A673 (cell line): Measurements from ENCODE around the gene HRH2. TPM values are rescaled to one million over a fixed set of nuclear protein-coding genes. Genes with fewer than 3 reads are reported as not detected.

Experiments used
- BruUV-seq: library from RNA; stranded (reverse); fragments of 400-500 nt; replicated peaks from 2 replicates; lab custom pipeline; 2021; lab: Mats Ljungman, UMichigan
- CTCF ChIA-PET: fragments of 300-600 bp; sonication (Branson Sonifier 250); formaldehyde crosslinking; loops from one replicate; lab custom pipeline; 2022; ENCODE audit warnings: antibody characterized with exemption; lab: Charles Lee
- POLR2A ChIA-PET: fragments of 300-600 bp; sonication (Branson Sonifier 250); formaldehyde crosslinking; loops from one replicate; lab custom pipeline; 2022; ENCODE audit warnings: antibody characterized with exemption; ENCODE audit not compliant: low non-redundant PET; lab: Charles Lee
- DNase-seq: peaks from one replicate; pipeline ENCODE4 v3.0.0-alpha.2; 2015; ENCODE audit warnings: low spot score
- H3K27ac ChIP-seq: fragments of 200-600 bp; sonication (generic); 2 replicates; pipeline ENCODE4 v1.5.1; 2016; ENCODE audit warnings: mixed run types, low read depth, mild to moderate bottlenecking, mixed read lengths, antibody characterized with exemption, low read length; ENCODE audit not compliant: poor library complexity, severe bottlenecking
- H3K27me3 ChIP-seq: fragments of 200-600 bp; sonication (generic); replicated peaks from 2 replicates; pipeline ENCODE4 v1.6.1; 2017; ENCODE audit warnings: mixed run types, low read depth, mild to moderate bottlenecking, mixed read lengths, antibody characterized with exemption, low read length; ENCODE audit not compliant: insufficient read depth, poor library complexity
- H3K36me3 ChIP-seq: fragments of 200-600 bp; sonication (generic); 2 replicates; pipeline ENCODE4 v1.6.1; 2016; ENCODE audit warnings: mixed run types, mild to moderate bottlenecking, mixed read lengths, antibody characterized with exemption, low read length; ENCODE audit not compliant: insufficient read depth, poor library complexity, severe bottlenecking
- H3K4me1 ChIP-seq: fragments of 200-600 bp; sonication (generic); 2 replicates; pipeline ENCODE4 v1.6.1; 2017; ENCODE audit warnings: mixed run types, mild to moderate bottlenecking, mixed read lengths, antibody characterized with exemption, low read length; ENCODE audit not compliant: insufficient read depth, poor library complexity, severe bottlenecking
- H3K4me3 ChIP-seq: fragments of 200-600 bp; sonication (generic); 2 replicates; pipeline ENCODE4 v1.5.1; 2016; ENCODE audit warnings: low read depth, mixed run types, mild to moderate bottlenecking, mixed read lengths, low read length; ENCODE audit not compliant: poor library complexity, severe bottlenecking
- H3K9me3 ChIP-seq: fragments of 200-600 bp; sonication (generic); 2 replicates; pipeline ENCODE4 v1.6.1; 2016; ENCODE audit warnings: mixed run types, low read depth, mild to moderate bottlenecking, mixed read lengths, antibody characterized with exemption, low read length; ENCODE audit not compliant: poor library complexity, severe bottlenecking
- EZH2 ChIP-seq: fragments of 200-600 bp; sonication (generic); IDR thresholded peaks from 2 replicates; pipeline ENCODE4 v1.6.1; 2017; ENCODE audit warnings: borderline replicate concordance, low read depth, mild to moderate bottlenecking, mixed read lengths, antibody characterized with exemption, low read length; ENCODE audit not compliant: poor library complexity, severe bottlenecking
- intact Hi-C: fragments of 100-400 bp; cut with micrococcal nuclease; formaldehyde crosslinking; loops from one replicate; pipeline ENCODE4 v1.10.0; 2022; ENCODE audit not compliant: unreplicated experiment
- total RNA-seq: library from RNA; stranded (reverse); gene quantifications from 2 replicates; pipeline ENCODE4 v1.2.3, GENCODE V29; 2021
- TF ChIP-seq, protein P1 (sequence below): fragments of 300-800, 200-600 bp; sonication (generic); conservative IDR thresholded peaks from 2 replicates; pipeline ENCODE4 v1.5.1; 2017; ENCODE audit warnings: low read depth, mild to moderate bottlenecking, antibody characterized with exemption, low read length, moderate library complexity, mixed read lengths

Gene HRH2
- total RNA-seq, 1 experiment from 2014 or later = not detected

GRCh38 chr5:175690586-175690985 lies 32.7 kb downstream of the HRH2 start:
- Histone ChIP-seq H3K4me3 (no peak overlapping the region), H3K27ac (no peak overlapping the region), H3K4me1 (no peaks in the 10 kb centered on the region), H3K9me3 (no peaks in the 10 kb centered on the region), H3K27me3 (peaks cover 12% of the 10 kb centered on the region), H3K36me3 (no peaks in the 10 kb centered on the region)
- ChIA-PET CTCF (no interaction called here), POLR2A (no interaction called here)
- no TSS peak for BruUV-seq
- DNase-seq = no peak
- intact Hi-C loops = no loop called here
- TF ChIP-seq, protein P1, sequence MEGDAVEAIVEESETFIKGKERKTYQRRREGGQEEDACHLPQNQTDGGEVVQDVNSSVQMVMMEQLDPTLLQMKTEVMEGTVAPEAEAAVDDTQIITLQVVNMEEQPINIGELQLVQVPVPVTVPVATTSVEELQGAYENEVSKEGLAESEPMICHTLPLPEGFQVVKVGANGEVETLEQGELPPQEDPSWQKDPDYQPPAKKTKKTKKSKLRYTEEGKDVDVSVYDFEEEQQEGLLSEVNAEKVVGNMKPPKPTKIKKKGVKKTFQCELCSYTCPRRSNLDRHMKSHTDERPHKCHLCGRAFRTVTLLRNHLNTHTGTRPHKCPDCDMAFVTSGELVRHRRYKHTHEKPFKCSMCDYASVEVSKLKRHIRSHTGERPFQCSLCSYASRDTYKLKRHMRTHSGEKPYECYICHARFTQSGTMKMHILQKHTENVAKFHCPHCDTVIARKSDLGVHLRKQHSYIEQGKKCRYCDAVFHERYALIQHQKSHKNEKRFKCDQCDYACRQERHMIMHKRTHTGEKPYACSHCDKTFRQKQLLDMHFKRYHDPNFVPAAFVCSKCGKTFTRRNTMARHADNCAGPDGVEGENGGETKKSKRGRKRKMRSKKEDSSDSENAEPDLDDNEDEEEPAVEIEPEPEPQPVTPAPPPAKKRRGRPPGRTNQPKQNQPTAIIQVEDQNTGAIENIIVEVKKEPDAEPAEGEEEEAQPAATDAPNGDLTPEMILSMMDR = no peak
- TF ChIP-seq EZH2 = no peak

- Histone ChIP-seq H3K4me3 (no peak overlapping the region), H3K27ac (no peak overlapping the region), H3K36me3 (no peaks in the 10 kb centered on the region), H3K4me1 (no peaks in the 10 kb centered on the region), H3K27me3 (peaks cover 12% of the 10 kb centered on the region), H3K9me3 (no peaks in the 10 kb centered on the region)
- BruUV-seq = no TSS peak
- intact Hi-C loops = no loop called here
- POLR2A ChIA-PET = no interaction called here
- TF ChIP-seq, protein P1 = no peak
- DNase-seq = no peak
- CTCF ChIA-PET = no interaction called here
These were observed 33.9 kb downstream of the HRH2 start for GRCh38 chr5:175691761-175692160.

DNA sequence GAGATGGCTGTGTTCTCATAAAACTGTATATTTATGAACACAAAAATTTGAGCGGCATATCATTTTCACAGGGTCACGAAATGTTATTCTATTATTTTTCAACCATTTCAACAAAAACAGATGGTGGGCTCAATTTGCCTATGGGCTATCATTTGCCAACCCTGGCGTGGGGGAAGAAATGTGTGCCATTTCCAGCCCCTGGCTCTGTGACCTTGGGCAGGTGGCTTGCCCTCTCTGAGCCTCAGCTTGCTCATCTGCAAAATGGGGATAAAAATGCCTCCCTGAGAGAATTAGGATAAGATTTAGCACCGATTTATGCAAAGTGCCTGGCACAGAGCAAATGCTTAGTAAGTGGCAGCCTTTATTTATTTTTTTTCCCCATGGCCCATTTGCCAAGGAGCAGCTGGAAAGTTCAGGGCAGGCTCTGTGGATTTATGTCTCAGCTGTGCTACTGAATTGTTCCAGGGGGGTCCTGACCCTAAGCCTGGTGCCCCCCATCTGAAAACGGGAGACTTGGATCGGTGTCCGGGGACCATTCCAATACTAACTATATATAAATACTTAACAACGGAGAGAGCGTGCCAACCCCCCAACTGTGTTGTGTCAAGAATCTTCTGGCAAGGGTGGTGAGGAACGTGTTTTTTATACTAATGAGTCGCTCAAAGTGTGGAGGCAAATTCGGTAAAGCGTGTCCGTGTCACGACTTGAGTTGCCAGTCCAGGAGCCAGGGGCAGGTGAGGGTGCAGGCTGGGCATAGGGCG lies 34.5 kb downstream of the HRH2 start:
- peaks cover 12% of the 10 kb centered on the region for H3K27me3 ChIP-seq
- TF ChIP-seq EZH2 = no peak
- TF ChIP-seq, protein P1 = no peak
- no TSS peak for BruUV-seq
- intact Hi-C loops = no loop called here
- H3K4me3 ChIP-seq = no peak overlapping the region
- no peaks in the 10 kb centered on the region for H3K36me3 ChIP-seq
- no peaks in the 10 kb centered on the region for H3K4me1 ChIP-seq
- ChIA-PET CTCF (no interaction called here), POLR2A (no interaction called here)
- no peak for DNase-seq
- no peak overlapping the region for H3K27ac ChIP-seq
- no peaks in the 10 kb centered on the region for H3K9me3 ChIP-seq
